GM13977 (cell line): ENCODE data around the gene PNMA8A.

Experiments used
- DNase-seq: peaks from one replicate; pipeline ENCODE4 v3.0.0; 2012; ENCODE audit warnings: low spot score
- in situ Hi-C: fragments of 300-500 bp; cut with MboI; formaldehyde crosslinking; loops from one replicate; pipeline ENCODE4 v1.12.0; 2022; ENCODE audit warnings: low sequenced_read_pairs, low pct_unique_long_range_greater_than_20kb, mixed read lengths, inconsistent platforms; ENCODE audit not compliant: unreplicated experiment
- TF ChIP-seq, protein P1 (sequence below): IDR thresholded peaks from 2 replicates; pipeline ENCODE4 v1.5.1; 2012; ENCODE audit warnings: mild to moderate bottlenecking, control low read depth; ENCODE audit not compliant: insufficient read depth; ENCODE audit errors: extremely low read depth, missing control alignments

The PNMA8A gene

DNA sequence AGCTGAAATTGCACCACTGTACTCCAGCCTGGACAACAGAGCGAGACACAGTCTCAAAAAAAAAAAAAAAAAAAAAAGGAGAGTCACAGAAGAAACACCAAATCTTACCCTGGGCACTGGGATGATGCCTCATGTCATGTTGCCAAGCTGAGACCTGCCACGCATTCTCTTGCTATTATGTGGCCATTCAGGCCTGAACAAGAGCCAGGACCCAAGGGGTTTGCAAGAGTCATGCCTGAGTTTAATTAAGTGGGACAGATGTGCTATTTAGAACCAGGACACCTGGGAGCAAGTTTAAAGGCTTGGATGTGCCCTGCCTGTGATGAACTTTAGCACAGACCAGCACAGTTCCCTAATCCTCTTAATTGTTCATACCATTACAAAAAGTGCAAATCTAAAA is 9.8 kb downstream of the PNMA8A start:
- in situ Hi-C loops, result no loop called here
- no peak for DNase-seq
- TF ChIP-seq, protein P1, sequence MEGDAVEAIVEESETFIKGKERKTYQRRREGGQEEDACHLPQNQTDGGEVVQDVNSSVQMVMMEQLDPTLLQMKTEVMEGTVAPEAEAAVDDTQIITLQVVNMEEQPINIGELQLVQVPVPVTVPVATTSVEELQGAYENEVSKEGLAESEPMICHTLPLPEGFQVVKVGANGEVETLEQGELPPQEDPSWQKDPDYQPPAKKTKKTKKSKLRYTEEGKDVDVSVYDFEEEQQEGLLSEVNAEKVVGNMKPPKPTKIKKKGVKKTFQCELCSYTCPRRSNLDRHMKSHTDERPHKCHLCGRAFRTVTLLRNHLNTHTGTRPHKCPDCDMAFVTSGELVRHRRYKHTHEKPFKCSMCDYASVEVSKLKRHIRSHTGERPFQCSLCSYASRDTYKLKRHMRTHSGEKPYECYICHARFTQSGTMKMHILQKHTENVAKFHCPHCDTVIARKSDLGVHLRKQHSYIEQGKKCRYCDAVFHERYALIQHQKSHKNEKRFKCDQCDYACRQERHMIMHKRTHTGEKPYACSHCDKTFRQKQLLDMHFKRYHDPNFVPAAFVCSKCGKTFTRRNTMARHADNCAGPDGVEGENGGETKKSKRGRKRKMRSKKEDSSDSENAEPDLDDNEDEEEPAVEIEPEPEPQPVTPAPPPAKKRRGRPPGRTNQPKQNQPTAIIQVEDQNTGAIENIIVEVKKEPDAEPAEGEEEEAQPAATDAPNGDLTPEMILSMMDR, result no peak

- DNase-seq, result no peak
- in situ Hi-C loops, result no loop called here
- TF ChIP-seq, protein P1, result no peak
Measured at GRCh38 chr19:46460981-46461380, 10.4 kb downstream of the PNMA8A start.

DNA sequence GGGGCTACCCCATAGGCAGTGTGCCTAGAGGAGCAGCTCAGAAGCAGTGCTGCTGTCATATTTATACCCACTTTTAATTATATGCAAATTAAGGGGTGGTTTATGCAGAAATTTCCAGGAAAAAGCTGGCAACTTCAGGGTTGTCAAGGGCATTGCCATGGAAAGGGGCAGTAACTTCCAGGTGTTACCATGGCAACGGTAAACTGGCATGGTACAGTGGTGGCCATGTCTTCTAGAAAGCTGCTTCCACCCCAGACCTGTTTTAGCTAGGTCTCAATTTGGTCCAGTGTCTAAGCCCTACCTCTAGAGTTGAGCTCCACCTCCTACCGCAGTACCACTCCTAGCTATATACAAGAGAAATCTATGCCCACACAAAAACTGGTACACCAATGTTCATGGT is 11.3 kb downstream of the PNMA8A start:
- TF ChIP-seq, protein P1, result no peak
- in situ Hi-C loops, result no loop called here
- DNase-seq, result no peak

- in situ Hi-C loops, result no loop called here
- TF ChIP-seq, protein P1, result no peak
- no peak for DNase-seq
Measured at GRCh38 chr19:46456930-46457329, 14.4 kb downstream of the PNMA8A start.

DNA sequence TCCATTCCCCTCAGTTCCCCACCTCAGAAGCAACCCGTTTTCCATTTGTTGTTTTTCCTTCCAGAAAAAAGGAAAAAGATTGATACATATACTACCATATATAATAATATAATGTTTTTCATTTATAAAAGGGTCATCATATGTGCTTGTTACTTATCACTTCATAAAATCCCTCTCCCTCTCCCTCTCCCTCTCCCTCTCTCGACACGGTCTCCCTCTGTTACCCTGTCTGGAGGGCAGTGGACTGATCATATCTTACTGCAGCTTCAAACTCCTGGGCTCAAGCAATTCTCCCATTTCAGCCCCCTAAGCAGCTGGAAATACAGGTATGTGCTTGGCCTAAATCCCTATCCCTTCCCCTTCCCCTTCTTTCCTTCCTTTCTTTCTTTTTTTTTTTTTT is 17.1 kb downstream of the PNMA8A start:
- TF ChIP-seq, protein P1, result no peak
- DNase-seq, result no peak
- in situ Hi-C loops, result no loop called here

GRCh38 chr19:46453661-46454060 is 17.7 kb downstream of the PNMA8A start:
- TF ChIP-seq, protein P1, result no peak
- DNase-seq, result no peak
- in situ Hi-C loops, result no loop called here

GRCh38 chr19:46452186-46452585 is 19.2 kb downstream of the PNMA8A start:
- no peak for DNase-seq
- TF ChIP-seq, protein P1, result no peak
- in situ Hi-C loops, result no loop called here
